Ovary (tissue), 3 donors: ENCODE measurements around the gene GGTLC1.

ENCODE experiments used
- POLR2A ChIP-seq: fragments of 450-650 bp; IDR thresholded peaks from one replicate; pipeline ENCODE4 v1.6.1; 2017; ENCODE audit warnings: antibody characterized with exemption, mild to moderate bottlenecking, moderate library complexity
- TF ChIP-seq, protein P1 (sequence below), 3 donors: fragments of 450-650 bp in 2 of 3; fragments of 200-600 bp in 1 of 3; IDR thresholded peaks; one replicate each; pipeline versions ENCODE4 v1.5.1 to v1.8.0; 2016 to 2022; ENCODE audit warnings: antibody characterized with exemption in 3 of 3, mild to moderate bottlenecking in 1 of 3
- donor health status: DM: no; HTN: no; CAD: no.

DNA sequence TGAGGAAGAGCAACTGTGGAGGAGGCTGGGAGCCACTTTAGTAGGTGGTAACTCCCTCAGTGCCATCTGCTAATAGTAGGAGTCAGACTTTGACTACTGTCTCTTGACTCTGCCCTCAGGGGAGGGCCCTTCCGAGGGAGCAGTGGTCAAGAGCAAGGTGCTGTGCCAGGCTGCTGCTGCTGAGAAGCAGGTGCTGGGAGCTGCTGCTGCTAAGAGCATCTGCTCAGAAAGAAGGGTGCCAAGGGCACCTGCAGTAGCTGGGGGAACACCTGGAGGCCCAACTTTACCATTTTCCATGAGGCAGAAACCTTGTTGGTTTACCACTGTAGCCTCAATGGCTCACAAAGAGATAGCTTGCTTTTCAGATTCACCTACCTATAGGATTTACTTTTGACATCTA, 18.5 kb downstream of the GGTLC1 start:
- TF ChIP-seq POLR2A = no peak
- TF ChIP-seq, protein P1, sequence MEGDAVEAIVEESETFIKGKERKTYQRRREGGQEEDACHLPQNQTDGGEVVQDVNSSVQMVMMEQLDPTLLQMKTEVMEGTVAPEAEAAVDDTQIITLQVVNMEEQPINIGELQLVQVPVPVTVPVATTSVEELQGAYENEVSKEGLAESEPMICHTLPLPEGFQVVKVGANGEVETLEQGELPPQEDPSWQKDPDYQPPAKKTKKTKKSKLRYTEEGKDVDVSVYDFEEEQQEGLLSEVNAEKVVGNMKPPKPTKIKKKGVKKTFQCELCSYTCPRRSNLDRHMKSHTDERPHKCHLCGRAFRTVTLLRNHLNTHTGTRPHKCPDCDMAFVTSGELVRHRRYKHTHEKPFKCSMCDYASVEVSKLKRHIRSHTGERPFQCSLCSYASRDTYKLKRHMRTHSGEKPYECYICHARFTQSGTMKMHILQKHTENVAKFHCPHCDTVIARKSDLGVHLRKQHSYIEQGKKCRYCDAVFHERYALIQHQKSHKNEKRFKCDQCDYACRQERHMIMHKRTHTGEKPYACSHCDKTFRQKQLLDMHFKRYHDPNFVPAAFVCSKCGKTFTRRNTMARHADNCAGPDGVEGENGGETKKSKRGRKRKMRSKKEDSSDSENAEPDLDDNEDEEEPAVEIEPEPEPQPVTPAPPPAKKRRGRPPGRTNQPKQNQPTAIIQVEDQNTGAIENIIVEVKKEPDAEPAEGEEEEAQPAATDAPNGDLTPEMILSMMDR (IDR thresholded peaks at IDR 0.05) = no peak
